GM12892 (cell line): ENCODE data around the gene ATRNL1.

ENCODE experiments used
- POLR2A ChIP-seq: IDR thresholded peaks from 2 replicates; pipeline ENCODE4 v1.6.1; 2011; ENCODE audit warnings: low read depth, low read length, control low read depth
- POLR2AphosphoS5 ChIP-seq: IDR thresholded peaks from 2 replicates; pipeline ENCODE4 v1.6.1; 2011; ENCODE audit warnings: low read depth, low read length, control low read depth
- TAF1 ChIP-seq: IDR thresholded peaks from 2 replicates; pipeline ENCODE4 v1.6.1; 2011; ENCODE audit warnings: low read depth, mild to moderate bottlenecking, control low read depth, low read length, borderline replicate concordance

- TF ChIP-seq POLR2AphosphoS5 (no peak), TAF1 (no peak), POLR2A (no peak)
These were observed 33.8 kb upstream of the ATRNL1 start for GRCh38 chr10:115059301-115059898.
